ENCODE measurements around the gene PHC3. TPM values are rescaled to one million over a fixed set of nuclear protein-coding genes. Genes with fewer than 3 reads are reported as not detected.
A peak's percentile ranks its signal among the peaks of the same experiment; 100 is the strongest.

The PHC3 gene
- total and polyA plus RNA-seq, 8 donors = 4.7 to 253 (median 92.5) TPM

DNA sequence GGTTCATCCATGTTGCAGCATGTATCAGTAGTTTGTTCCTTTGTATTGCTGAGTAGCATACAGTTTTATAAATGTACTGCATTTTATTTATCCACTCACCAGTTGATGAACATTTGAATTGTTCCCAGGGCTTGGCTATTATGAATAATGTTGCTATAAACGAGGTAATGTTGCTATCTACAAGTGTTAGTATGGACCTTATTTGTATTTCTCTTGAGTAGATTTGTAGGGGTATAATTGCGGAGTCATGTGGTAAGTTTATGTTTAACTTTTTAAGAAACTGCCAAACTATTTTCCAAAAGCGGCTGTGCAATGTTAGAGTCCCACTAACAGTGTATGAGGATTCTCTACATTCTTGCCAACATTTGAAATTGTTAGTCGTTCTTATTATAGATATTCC lies 130.8 kb downstream of the PHC3 start:
- WGBS, 5 donors = 33 to 57% (median 45%) methylated on average over 4 of the region's 4 CpGs
- H3K36me3 ChIP-seq = no peaks in the 10 kb centered on the region
- TF ChIP-seq POLR2AphosphoS5 (IDR thresholded peaks at IDR 0.05) = no peak
- no peak for TF ChIP-seq POLR2A (IDR thresholded peaks at IDR 0.05)
- TF ChIP-seq, protein P1, sequence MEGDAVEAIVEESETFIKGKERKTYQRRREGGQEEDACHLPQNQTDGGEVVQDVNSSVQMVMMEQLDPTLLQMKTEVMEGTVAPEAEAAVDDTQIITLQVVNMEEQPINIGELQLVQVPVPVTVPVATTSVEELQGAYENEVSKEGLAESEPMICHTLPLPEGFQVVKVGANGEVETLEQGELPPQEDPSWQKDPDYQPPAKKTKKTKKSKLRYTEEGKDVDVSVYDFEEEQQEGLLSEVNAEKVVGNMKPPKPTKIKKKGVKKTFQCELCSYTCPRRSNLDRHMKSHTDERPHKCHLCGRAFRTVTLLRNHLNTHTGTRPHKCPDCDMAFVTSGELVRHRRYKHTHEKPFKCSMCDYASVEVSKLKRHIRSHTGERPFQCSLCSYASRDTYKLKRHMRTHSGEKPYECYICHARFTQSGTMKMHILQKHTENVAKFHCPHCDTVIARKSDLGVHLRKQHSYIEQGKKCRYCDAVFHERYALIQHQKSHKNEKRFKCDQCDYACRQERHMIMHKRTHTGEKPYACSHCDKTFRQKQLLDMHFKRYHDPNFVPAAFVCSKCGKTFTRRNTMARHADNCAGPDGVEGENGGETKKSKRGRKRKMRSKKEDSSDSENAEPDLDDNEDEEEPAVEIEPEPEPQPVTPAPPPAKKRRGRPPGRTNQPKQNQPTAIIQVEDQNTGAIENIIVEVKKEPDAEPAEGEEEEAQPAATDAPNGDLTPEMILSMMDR (IDR thresholded peaks at IDR 0.05) = no peak
- no peak for TF ChIP-seq EP300 (IDR thresholded peaks at IDR 0.05)
- intact Hi-C loops (cut with DNase I; ENCODE audit: low total_unique reads) = no loop called here
- H3K27ac ChIP-seq = peak overlapping the region in 4 of 5 donors; percentile 75 to 92 (median 78)
- no peaks in the 10 kb centered on the region for H3K27me3 ChIP-seq
- DNase-seq = no peak
- no peaks in the 10 kb centered on the region for H3K9me3 ChIP-seq
- H3K4me3 ChIP-seq = no peak overlapping the region
- H3K4me1 ChIP-seq = peaks cover 4 to 37% (median 26%) of the 10 kb centered on the region in 4 donors

DNA sequence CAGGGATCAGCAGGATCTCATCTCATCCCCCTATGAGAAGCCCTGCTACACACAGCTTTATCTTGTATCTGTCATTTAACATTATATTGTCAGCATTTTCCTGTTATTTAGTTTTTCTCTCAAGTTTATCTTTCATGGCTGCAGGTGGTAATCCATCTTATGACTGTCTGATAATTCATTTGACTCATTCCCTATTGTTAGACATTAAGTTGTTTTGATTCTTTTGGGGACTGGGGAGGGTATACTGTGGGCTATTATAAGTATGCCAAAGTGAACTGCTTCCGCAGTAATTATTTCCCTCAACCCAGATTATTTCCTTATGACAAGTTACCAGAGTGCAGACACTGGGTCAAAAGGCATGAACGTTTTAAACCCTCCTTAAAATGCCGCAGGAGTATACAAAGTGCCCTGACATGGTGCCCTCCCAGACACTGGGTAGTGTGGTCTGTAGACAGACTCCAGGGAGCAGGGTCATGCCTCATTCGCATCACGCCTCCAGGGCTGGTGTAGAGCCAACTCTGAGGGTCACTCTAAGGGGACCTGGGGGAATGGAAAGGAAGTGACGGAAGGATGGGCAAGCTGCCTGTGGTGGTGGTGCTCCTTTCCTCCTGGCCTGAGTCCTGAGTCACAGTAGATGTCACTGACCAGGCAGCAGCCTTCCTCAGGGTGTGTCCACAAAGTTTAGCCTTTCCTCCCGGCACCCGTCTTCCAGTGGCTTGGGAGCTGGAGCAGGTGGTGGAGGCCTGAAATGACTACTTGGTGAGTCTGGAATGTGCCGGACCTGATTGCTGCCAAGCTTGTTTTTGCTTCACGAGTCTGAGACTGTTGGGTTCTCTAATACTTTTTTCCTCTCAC lies 132.2 kb downstream of the PHC3 start:
- H3K4me1 ChIP-seq = peaks cover 5 to 49% (median 35%) of the 10 kb centered on the region in 4 donors
- intact Hi-C loops (cut with DNase I; ENCODE audit: low total_unique reads) = no loop called here
- H3K36me3 ChIP-seq = no peaks in the 10 kb centered on the region
- H3K27ac ChIP-seq = peak overlapping the region; percentile 75 to 92 (median 80)
- no peaks in the 10 kb centered on the region for H3K27me3 ChIP-seq
- H3K4me3 ChIP-seq = no peak overlapping the region
- no peaks in the 10 kb centered on the region for H3K9me3 ChIP-seq
- peak; percentile 82 to 85 for DNase-seq
- WGBS, 5 donors = 35 to 56% (median 40%) methylated on average over 10 of the region's 10 CpGs
- TF ChIP-seq EP300 (IDR thresholded peaks at IDR 0.05) (no peak), POLR2A (IDR thresholded peaks at IDR 0.05) (no peak), POLR2AphosphoS5 (IDR thresholded peaks at IDR 0.05) (peak in 2 of 3 donors; percentile 55 to 78)
- TF ChIP-seq, protein P1 (IDR thresholded peaks at IDR 0.05) = no peak

DNA sequence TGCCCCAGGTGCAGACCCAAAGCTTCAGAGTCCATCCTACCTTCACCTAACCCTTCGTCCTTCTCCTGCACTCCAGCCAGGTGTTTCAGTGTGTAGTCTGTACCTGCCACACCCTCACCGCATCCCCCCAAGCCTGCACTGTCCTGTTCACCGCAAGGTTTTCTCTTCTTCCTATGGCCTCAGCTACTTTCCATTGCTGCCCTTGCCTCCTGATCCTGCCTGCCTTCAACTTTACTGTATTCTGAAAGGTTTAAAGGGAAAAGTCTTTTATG lies 134.5 kb downstream of the PHC3 start:
- no peaks in the 10 kb centered on the region for H3K9me3 ChIP-seq
- intact Hi-C loops (cut with DNase I; ENCODE audit: low total_unique reads) = no loop called here
- no peaks in the 10 kb centered on the region for H3K27me3 ChIP-seq
- no peak for DNase-seq
- no peaks in the 10 kb centered on the region for H3K36me3 ChIP-seq
- H3K27ac ChIP-seq = peak overlapping the region; percentile 77 to 95 (median 82)
- TF ChIP-seq, protein P1 (IDR thresholded peaks at IDR 0.05) = no peak
- no peak for TF ChIP-seq EP300 (IDR thresholded peaks at IDR 0.05)
- TF ChIP-seq POLR2AphosphoS5 (IDR thresholded peaks at IDR 0.05) = no peak
- TF ChIP-seq POLR2A (IDR thresholded peaks at IDR 0.05) = no peak
- 27 to 66% (median 50%) methylated on average over 3 of the region's 3 CpGs for WGBS, 5 donors
- no peak overlapping the region for H3K4me3 ChIP-seq
- H3K4me1 ChIP-seq = peaks cover 5 to 55% (median 36%) of the 10 kb centered on the region in 4 donors

DNA sequence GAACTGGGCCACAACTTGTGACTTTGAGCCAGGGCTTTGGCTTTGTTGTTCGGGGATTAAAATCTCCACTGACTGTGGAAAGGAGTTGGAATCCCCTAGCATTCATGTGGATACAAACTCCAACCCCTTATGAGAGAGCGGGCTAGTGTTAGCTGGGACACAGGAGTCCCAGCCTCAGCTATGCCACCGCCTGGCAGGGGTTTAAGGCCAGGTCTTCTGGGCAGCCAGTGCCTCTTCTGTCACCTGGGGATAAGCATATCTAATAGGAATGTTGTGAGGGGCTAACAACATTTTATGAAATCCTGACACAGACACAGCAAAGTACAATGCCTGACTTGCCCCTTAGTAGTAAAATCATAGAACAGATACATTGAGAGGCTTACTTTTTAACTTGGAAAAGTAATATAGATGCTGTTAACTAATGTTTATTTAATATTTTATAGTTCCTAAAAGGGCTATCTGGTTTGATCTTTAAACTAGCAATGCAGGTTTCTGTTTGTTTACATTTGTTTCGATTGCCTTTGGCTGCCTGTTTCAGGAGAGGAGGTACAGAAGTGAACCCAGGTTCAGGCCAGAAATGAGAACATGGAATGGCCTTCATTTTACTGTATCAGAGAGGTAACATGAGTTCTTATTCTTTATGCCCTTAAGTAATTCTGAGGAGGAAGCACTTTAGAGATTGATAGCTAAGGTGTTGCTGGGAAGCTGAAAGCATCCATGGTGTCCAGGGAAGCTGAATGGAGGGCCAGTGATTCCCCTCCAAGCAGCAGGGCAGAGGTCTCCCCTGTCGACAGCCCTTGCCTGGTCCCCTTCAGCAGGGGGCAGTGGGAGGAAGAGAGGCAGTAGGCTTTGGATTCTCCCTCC lies 135.0 kb downstream of the PHC3 start:
- peaks cover 5 to 55% (median 36%) of the 10 kb centered on the region in 4 donors for H3K4me1 ChIP-seq
- peak overlapping the region in 1 of 4 donors; percentile 19 for H3K4me3 ChIP-seq
- 28 to 48% (median 38%) methylated on average over 4 to 5 of the region's 5 CpGs for WGBS, 5 donors

More for the DNA sequence above, 135.0 kb downstream of the PHC3 start:
- Histone ChIP-seq H3K27ac (peak overlapping the region; percentile 77 to 96 (median 82)), H3K9me3 (no peaks in the 10 kb centered on the region), H3K36me3 (no peaks in the 10 kb centered on the region), H3K27me3 (no peaks in the 10 kb centered on the region)
- DNase-seq = peak in 1 of 2 donors; percentile 69
- intact Hi-C loops (cut with DNase I; ENCODE audit: low total_unique reads) = no loop called here
- no peak for TF ChIP-seq EP300 (IDR thresholded peaks at IDR 0.05)
- TF ChIP-seq, protein P1 (IDR thresholded peaks at IDR 0.05) = no peak
- TF ChIP-seq POLR2AphosphoS5 (IDR thresholded peaks at IDR 0.05) = peak in 1 of 3 donors; percentile 41
- TF ChIP-seq POLR2A (IDR thresholded peaks at IDR 0.05) = no peak
